Measurements from ENCODE around the gene DAP.

- TF ChIP-seq EZH2 (IDR thresholded peaks at IDR 0.05) (no peak), POLR2AphosphoS5 (IDR thresholded peaks at IDR 0.05; ENCODE audit: borderline replicate concordance, low read depth, low read length) (no peak), FOXP2 (optimal IDR thresholded peaks at IDR 0.05; ENCODE audit: control extremely low read depth, extremely low read length, insufficient read depth) (no peak)
Measured at GRCh38 chr5:10661401-10661800, 99.6 kb downstream of the DAP start.
